GM18505 (cell line): ENCODE measurements around the gene NRXN2.

Experiments used
- ATAC-seq: cut with Tn5 transposase; IDR thresholded peaks from one replicate; pipeline ENCODE4 v1.9.1; 2021; ENCODE audit not compliant: unreplicated experiment
- POLR2A ChIP-seq: IDR thresholded peaks from 4 replicates; pipeline ENCODE4 v1.6.1; 2011; ENCODE audit warnings: borderline replicate concordance; ENCODE audit not compliant: insufficient read depth, insufficient read length; ENCODE audit errors: extremely low read depth

NRXN2 gene

GRCh38 chr11:64716473-64717267 lies 6.3 kb downstream of the NRXN2 start:
- ATAC-seq = no peak

GRCh38 chr11:64715756-64716472 lies 7.1 kb downstream of the NRXN2 start:
- TF ChIP-seq POLR2A = no peak
- ATAC-seq = no peak

More at GRCh38 chr11:64716473-64717267, 6.3 kb downstream of the NRXN2 start:
- no peak for TF ChIP-seq POLR2A

- no peak for TF ChIP-seq POLR2A
- no peak for ATAC-seq
Observed at GRCh38 chr11:64715110-64715509, 7.9 kb downstream of the NRXN2 start.

- no peak for TF ChIP-seq POLR2A
- no peak for ATAC-seq
Observed at GRCh38 chr11:64714666-64715065, 8.3 kb downstream of the NRXN2 start.

GRCh38 chr11:64713781-64714363 lies 9.1 kb downstream of the NRXN2 start:
- TF ChIP-seq POLR2A = no peak
- ATAC-seq = no peak

GRCh38 chr11:64713016-64713707 lies 9.8 kb downstream of the NRXN2 start:
- no peak for ATAC-seq
- no peak for TF ChIP-seq POLR2A

- no peak for TF ChIP-seq POLR2A
- ATAC-seq = no peak
Observed at GRCh38 chr11:64712430-64713015, 10.5 kb downstream of the NRXN2 start.

- no peak for TF ChIP-seq POLR2A
- ATAC-seq = no peak
Observed at GRCh38 chr11:64711956-64712362, 11.0 kb downstream of the NRXN2 start.

GRCh38 chr11:64711138-64711955 lies 11.7 kb downstream of the NRXN2 start:
- ATAC-seq = no peak
- no peak for TF ChIP-seq POLR2A

GRCh38 chr11:64710418-64711137 lies 12.4 kb downstream of the NRXN2 start:
- no peak for ATAC-seq

GRCh38 chr11:64705501-64705900 lies 17.5 kb downstream of the NRXN2 start:
- no peak for TF ChIP-seq POLR2A
- ATAC-seq = no peak

More at GRCh38 chr11:64710418-64711137, 12.4 kb downstream of the NRXN2 start:
- TF ChIP-seq POLR2A = no peak
